GM12878 (cell line): ENCODE measurements around the gene DCAF4.

Experiments used
- CBX5 ChIP-seq: sonication (generic); IDR thresholded peaks from 2 replicates; pipeline ENCODE4 v1.6.1; 2016; ENCODE audit warnings: low read depth, moderate library complexity, mild to moderate bottlenecking, inconsistent platforms
- CHD4 ChIP-seq: fragments of 200-600 bp; sonication (generic); IDR thresholded peaks from 2 replicates; pipeline ENCODE4 v1.6.1; 2016; ENCODE audit warnings: mild to moderate bottlenecking
- CREB1 ChIP-seq: IDR thresholded peaks from 2 replicates; pipeline ENCODE4 v1.6.1; 2012; ENCODE audit warnings: low read depth, mild to moderate bottlenecking, inconsistent platforms
- CTCF ChIP-seq, 3 experiments: IDR thresholded peaks in 2 of 3; conservative IDR thresholded peaks in 1 of 3; 2 replicates each; pipeline ENCODE4 v1.5.1; 2011; ENCODE audit warnings: low read depth in 3 of 3, low read length in 3 of 3, mild to moderate bottlenecking in 3 of 3, control low read depth in 2 of 3, moderate library complexity in 2 of 3, inconsistent platforms in 1 of 3, mixed read lengths in 1 of 3; ENCODE audit not compliant: control insufficient read depth in 2 of 3, insufficient read depth in 1 of 3; ENCODE audit errors: extremely low read depth in 1 of 3
- EZH2 ChIP-seq: IDR thresholded peaks from 2 replicates; pipeline ENCODE4 v1.6.1; 2012; ENCODE audit warnings: low read depth, mild to moderate bottlenecking, control low read depth, inconsistent platforms, low read length, borderline replicate concordance; ENCODE audit not compliant: control insufficient read depth
- POLR2A ChIP-seq: IDR thresholded peaks from 2 replicates; pipeline ENCODE4 v1.6.1; 2011; ENCODE audit warnings: low read depth, mild to moderate bottlenecking, low read length
- TAF1 ChIP-seq: IDR thresholded peaks from 2 replicates; pipeline ENCODE4 v1.6.1; 2011; ENCODE audit warnings: mild to moderate bottlenecking, low read depth, low read length, borderline replicate concordance
- USF1 ChIP-seq: IDR thresholded peaks from 2 replicates; pipeline ENCODE4 v1.6.1; 2011; ENCODE audit warnings: borderline replicate concordance, low read depth, mild to moderate bottlenecking, moderate library complexity, mixed read lengths, low read length; ENCODE audit not compliant: insufficient read depth; ENCODE audit errors: extremely low read length

DNA sequence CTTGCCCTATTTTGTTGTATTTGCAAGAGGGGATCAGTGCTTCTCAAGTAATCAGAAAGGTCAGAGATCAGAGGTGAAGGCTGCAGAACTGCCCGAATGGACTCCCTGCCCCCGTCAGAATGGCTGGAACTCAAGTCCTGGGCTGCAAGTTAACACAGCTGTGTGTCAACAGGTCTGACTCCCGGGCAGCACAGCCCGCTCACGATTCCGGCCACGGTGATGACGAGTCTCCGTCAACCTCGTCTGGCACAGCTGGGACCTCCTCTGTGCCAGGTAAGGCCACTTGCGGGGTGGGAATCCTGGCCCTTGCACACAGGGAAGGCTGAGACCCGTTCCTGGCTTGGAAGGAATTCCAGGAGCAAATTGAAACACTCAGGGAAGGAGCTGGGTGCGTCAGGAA lies 13.4 kb downstream of the DCAF4 start:
- TF ChIP-seq CREB1 = no peak
- TF ChIP-seq CBX5 = no peak
- no peak for TF ChIP-seq CHD4
- no peak for TF ChIP-seq CTCF (IDR thresholded peaks at IDR 0.05 in 2 of 3, conservative IDR thresholded peaks at IDR 0.05 in 1 of 3; ENCODE audit: control insufficient read depth in 2 of 3, extremely low read depth in 1 of 3, insufficient read depth in 1 of 3, low read depth in 3 of 3, low read length in 3 of 3)
- no peak for TF ChIP-seq TAF1
- no peak for TF ChIP-seq POLR2A
- TF ChIP-seq USF1 = no peak
- TF ChIP-seq EZH2 = no peak
